GM19468 (cell line): ENCODE measurements around the gene CHMP1A.
"Not testable (repeated sequence)": the region's sequence is repeated elsewhere in the genome, so short reads cannot be mapped to it uniquely, and the experiment has no call there.

Experiments used
- ATAC-seq: cut with Tn5 transposase; IDR thresholded peaks from one replicate; pipeline ENCODE4 v1.9.1; 2021; ENCODE audit warnings: mild to moderate bottlenecking, moderate library complexity, moderate number of reproducible peaks; ENCODE audit not compliant: unreplicated experiment; ENCODE audit errors: extremely low read depth

The CHMP1A gene

GRCh38 chr16:89657442-89658220 is at the start of gene CHMP1A, which contains the start of gene SPATA33:
Gene CHMP1A, minus strand, starts transcription at chr16:89657708. Its CDS starts 120 bp downstream, at chr16:89657588.
Gene SPATA33, plus strand, starts transcription at chr16:89657836. Its CDS starts 76 bp downstream, at chr16:89657912.
- ATAC-seq: peak; percentile 78

- ATAC-seq: no peak
These were observed 49.2 kb upstream of the CHMP1A start for GRCh38 chr16:89706518-89707260.

GRCh38 chr16:89705006-89705405 is 47.5 kb upstream of the CHMP1A start:
- ATAC-seq: no peak

GRCh38 chr16:89704281-89704680 is 46.8 kb upstream of the CHMP1A start:
- no peak for ATAC-seq

GRCh38 chr16:89701425-89702406 is 44.2 kb upstream of the CHMP1A start, which contains the start of gene SPATA2L:
Gene SPATA2L, minus strand, starts transcription at chr16:89701705. Its CDS starts 473 bp downstream, at chr16:89701232.
- peak; percentile 62 for ATAC-seq

- no peak for ATAC-seq
These were observed 43.3 kb upstream of the CHMP1A start for GRCh38 chr16:89700649-89701424.

- peak; percentile 14 for ATAC-seq
These were observed 42.7 kb upstream of the CHMP1A start for GRCh38 chr16:89700100-89700648.

GRCh38 chr16:89699629-89700099 is 42.2 kb upstream of the CHMP1A start:
- not testable (repeated sequence) for ATAC-seq

- ATAC-seq: not testable (repeated sequence)
These were observed 41.2 kb upstream of the CHMP1A start for GRCh38 chr16:89698717-89699116.

- no peak for ATAC-seq
These were observed 40.3 kb upstream of the CHMP1A start for GRCh38 chr16:89697616-89698331.

GRCh38 chr16:89697161-89697615 is 39.7 kb upstream of the CHMP1A start:
- no peak for ATAC-seq

GRCh38 chr16:89696670-89697128 is 39.2 kb upstream of the CHMP1A start:
- ATAC-seq: no peak

GRCh38 chr16:89695875-89696669 is 38.6 kb upstream of the CHMP1A start:
- ATAC-seq: no peak

GRCh38 chr16:89695086-89695874 is 37.8 kb upstream of the CHMP1A start:
- ATAC-seq: no peak

GRCh38 chr16:89694784-89695085 is 37.2 kb upstream of the CHMP1A start:
- not testable (repeated sequence) for ATAC-seq

GRCh38 chr16:89693931-89694783 is 36.6 kb upstream of the CHMP1A start:
- no peak for ATAC-seq
